Upper lobe of right lung (tissue), 1 donor: ENCODE results near the gene GAPVD1. TPM values are rescaled to one million over a fixed set of nuclear protein-coding genes. Genes with fewer than 3 reads are reported as not detected.

Experiments
- ATAC-seq: fragments of 200-7000 bp; cut with Tn5 transposase; one replicate; pipeline ENCODE4 v1.9.1; 2020; ENCODE audit warnings: mild to moderate bottlenecking, moderate library complexity
- DNase-seq: peaks from one replicate; pipeline ENCODE4 v3.0.0-alpha.2; 2020
- H3K27ac ChIP-seq: fragments of 200-600 bp; one replicate; pipeline ENCODE4 v1.8.0; 2022
- H3K27me3 ChIP-seq: fragments of 200-600 bp; one replicate; pipeline ENCODE4 v1.8.0; 2022; ENCODE audit warnings: mild to moderate bottlenecking
- H3K36me3 ChIP-seq: fragments of 200-600 bp; one replicate; pipeline ENCODE4 v1.8.0; 2022
- H3K4me1 ChIP-seq: fragments of 200-600 bp; one replicate; pipeline ENCODE4 v1.8.0; 2022
- H3K4me3 ChIP-seq: fragments of 200-600 bp; one replicate; pipeline ENCODE4 v1.8.0; 2022; ENCODE audit warnings: mild to moderate bottlenecking
- H3K9me3 ChIP-seq: fragments of 200-600 bp; one replicate; pipeline ENCODE4 v1.8.0; 2022
- CTCF ChIP-seq: fragments of 200-600 bp; IDR thresholded peaks from one replicate; pipeline ENCODE4 v1.8.0; 2022; ENCODE audit warnings: antibody characterized with exemption
- intact Hi-C: fragments of 100-400 bp; cut with DNase I; formaldehyde crosslinking; loops from one replicate; pipeline ENCODE4 v1.11.0; 2022
- total RNA-seq: library from RNA; stranded (reverse); fragmentation: NEBNext Ultra II Directional; extraction: Animal tissue kit (Norgen Biotek cat#: 25700); gene quantifications from one replicate; pipeline ENCODE4 v1.2.1, GENCODE V29; 2021
- donor health status: DM: no; HTN: yes; CAD: no; lungs with severe emphysema.

Gene GAPVD1
- total RNA-seq, 1 donor from 2014 or later: 68.9 TPM

- intact Hi-C loops: no loop called here
- no peak for DNase-seq
- Histone ChIP-seq H3K4me3 (no peak overlapping the region), H3K27me3 (no peaks in the 10 kb centered on the region), H3K36me3 (peaks cover 77% of the 10 kb centered on the region), H3K27ac (no peak overlapping the region), H3K4me1 (peaks cover 13% of the 10 kb centered on the region), H3K9me3 (no peaks in the 10 kb centered on the region)
- ATAC-seq: peak; percentile 78
- TF ChIP-seq CTCF: no peak
Observed at GRCh38 chr9:125343518-125344275, 82.1 kb downstream of the GAPVD1 start.

GRCh38 chr9:125346080-125346732 lies 84.6 kb downstream of the GAPVD1 start:
- H3K27ac ChIP-seq: no peak overlapping the region
- H3K4me1 ChIP-seq: peaks cover 13% of the 10 kb centered on the region
- intact Hi-C loops: no loop called here
- H3K36me3 ChIP-seq: peaks cover 80% of the 10 kb centered on the region
- H3K27me3 ChIP-seq: no peaks in the 10 kb centered on the region
- DNase-seq (no peak), ATAC-seq (no peak)
- no peaks in the 10 kb centered on the region for H3K9me3 ChIP-seq
- no peak overlapping the region for H3K4me3 ChIP-seq
- TF ChIP-seq CTCF: no peak

GRCh38 chr9:125355601-125356000 lies 94.0 kb downstream of the GAPVD1 start:
- Histone ChIP-seq H3K36me3 (peaks cover 99% of the 10 kb centered on the region), H3K27ac (no peak overlapping the region), H3K4me1 (no peaks in the 10 kb centered on the region), H3K4me3 (no peak overlapping the region), H3K27me3 (no peaks in the 10 kb centered on the region), H3K9me3 (no peaks in the 10 kb centered on the region)
- DNase-seq: no peak
- TF ChIP-seq CTCF: no peak
- intact Hi-C loops: no loop called here
- ATAC-seq: no peak

DNA sequence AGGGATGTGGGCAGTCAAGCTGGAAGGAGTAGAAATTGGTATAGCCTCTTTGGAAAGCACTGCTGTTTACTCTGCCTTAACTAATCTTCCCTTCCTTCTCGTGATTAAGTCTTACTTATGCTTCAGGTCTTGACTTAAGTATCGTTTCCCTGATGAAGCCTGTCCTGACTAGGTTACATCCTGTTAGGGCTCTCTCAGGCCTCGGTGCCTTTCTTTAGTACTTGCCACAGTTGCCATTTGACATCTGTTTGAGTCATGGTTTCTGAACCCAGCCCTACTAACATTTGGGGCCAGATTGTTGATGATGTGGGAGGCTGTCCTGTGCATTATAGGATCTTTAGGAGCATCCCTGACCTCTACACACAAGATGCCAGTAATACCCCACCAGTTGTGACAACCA lies 94.4 kb downstream of the GAPVD1 start:
- no peak for TF ChIP-seq CTCF
- H3K27ac ChIP-seq: no peak overlapping the region
- no peaks in the 10 kb centered on the region for H3K27me3 ChIP-seq
- DNase-seq (no peak), ATAC-seq (no peak)
- peaks cover 99% of the 10 kb centered on the region for H3K36me3 ChIP-seq
- H3K9me3 ChIP-seq: no peaks in the 10 kb centered on the region
- no peaks in the 10 kb centered on the region for H3K4me1 ChIP-seq
- no peak overlapping the region for H3K4me3 ChIP-seq
- intact Hi-C loops: no loop called here

DNA sequence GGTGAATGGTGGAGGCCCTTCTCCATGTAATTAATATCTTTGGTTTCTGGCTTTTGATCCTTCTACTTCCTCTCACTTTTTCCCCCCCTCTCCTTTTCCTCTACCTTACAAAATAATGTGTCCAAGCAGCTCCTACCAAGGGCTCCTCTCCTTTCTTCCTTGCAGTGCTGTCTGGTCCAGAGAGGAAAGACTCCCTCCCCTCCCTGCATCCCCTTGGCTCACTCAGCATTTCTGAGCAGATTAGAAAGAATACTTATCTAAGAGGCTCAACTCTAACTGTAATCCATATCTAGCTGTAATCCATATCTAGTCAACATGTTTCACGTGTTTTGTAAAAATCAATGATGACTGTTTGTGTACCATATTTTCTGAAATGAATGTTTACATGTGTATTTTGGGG lies 97.4 kb downstream of the GAPVD1 start:
- no peak for TF ChIP-seq CTCF
- Histone ChIP-seq H3K36me3 (peaks cover 99% of the 10 kb centered on the region), H3K4me1 (no peaks in the 10 kb centered on the region), H3K27ac (no peak overlapping the region), H3K27me3 (no peaks in the 10 kb centered on the region), H3K9me3 (no peaks in the 10 kb centered on the region), H3K4me3 (no peak overlapping the region)
- no peak for ATAC-seq
- intact Hi-C loops: no loop called here
- no peak for DNase-seq
